HL-60 (cell line): ENCODE results near the gene PNISR.

ENCODE experiments used
- DNase-seq, 2 experiments: peaks; one replicate each; pipeline ENCODE4 v3.0.0-alpha.2; 2010 to 2020; ENCODE audit warnings: low read depth in 1 of 2, low spot score in 1 of 2
- H3K27ac ChIP-seq: fragments of 250-450 bp; sonication (Bioruptor Pico); replicated peaks from 2 replicates; pipeline ENCODE4 v1.5.1; 2020; ENCODE audit warnings: mild to moderate bottlenecking, moderate library complexity
- H3K27me3 ChIP-seq: fragments of 250-450 bp; sonication (Bioruptor Pico); 2 replicates; pipeline ENCODE4 v1.5.1; 2021; ENCODE audit warnings: mild to moderate bottlenecking, moderate library complexity; ENCODE audit not compliant: insufficient read depth, poor library complexity, severe bottlenecking
- H3K4me3 ChIP-seq: replicated peaks from 2 replicates; pipeline ENCODE4 v1.5.1; 2011; ENCODE audit warnings: mild to moderate bottlenecking, control low read depth, low read length; ENCODE audit not compliant: insufficient read depth
- CTCF ChIP-seq: IDR thresholded peaks from one replicate; pipeline ENCODE4 v1.5.1; 2011; ENCODE audit warnings: low read length, control low read depth, inconsistent platforms; ENCODE audit not compliant: insufficient read depth
- GABPA ChIP-seq: IDR thresholded peaks from 2 replicates; pipeline ENCODE4 v1.6.1; 2012; ENCODE audit warnings: low read depth
- POLR2AphosphoS5 ChIP-seq: IDR thresholded peaks from 2 replicates; pipeline ENCODE4 v1.6.1; 2012; ENCODE audit warnings: low read depth
- REST ChIP-seq: IDR thresholded peaks from 2 replicates; pipeline ENCODE4 v1.6.1; 2012; ENCODE audit warnings: low read depth; ENCODE audit not compliant: insufficient replicate concordance
- SPI1 ChIP-seq: IDR thresholded peaks from 2 replicates; pipeline ENCODE4 v1.6.1; 2012; ENCODE audit warnings: low read depth, mild to moderate bottlenecking, borderline replicate concordance

Gene PNISR

DNA sequence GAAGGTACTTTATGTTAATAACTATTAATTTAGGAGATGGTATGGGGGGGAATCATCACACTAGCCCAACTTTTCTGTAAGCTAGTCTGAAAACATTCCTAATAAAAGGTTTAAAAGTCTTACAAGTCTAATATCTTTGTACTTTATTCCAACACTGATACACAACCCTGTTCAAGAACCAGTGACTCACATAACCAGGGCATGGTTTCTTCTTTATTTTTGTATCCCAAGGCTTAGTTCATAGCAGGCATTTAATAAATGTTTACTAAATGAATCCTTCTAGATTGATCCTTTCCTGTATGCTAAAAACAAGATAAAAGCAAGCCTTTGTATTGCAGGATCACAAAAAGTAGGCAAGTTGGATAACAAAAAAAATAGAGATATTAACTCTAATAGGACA, 9.7 kb downstream of the PNISR start:
- no peak for DNase-seq
- H3K27me3 ChIP-seq, result no peaks in the 10 kb centered on the region
- no peak overlapping the region for H3K4me3 ChIP-seq
- no peak overlapping the region for H3K27ac ChIP-seq
- TF ChIP-seq SPI1, result no peak
- TF ChIP-seq POLR2AphosphoS5, result no peak
- TF ChIP-seq REST, result no peak
- TF ChIP-seq GABPA, result no peak
- TF ChIP-seq CTCF, result no peak

- no peaks in the 10 kb centered on the region for H3K27me3 ChIP-seq
- no peak overlapping the region for H3K4me3 ChIP-seq
- no peak overlapping the region for H3K27ac ChIP-seq
- DNase-seq, result no peak
- TF ChIP-seq GABPA (no peak), REST (no peak), SPI1 (no peak), CTCF (no peak), POLR2AphosphoS5 (no peak)
Measured at GRCh38 chr6:99412065-99412464, 13.0 kb downstream of the PNISR start.

GRCh38 chr6:99409672-99410071, 15.4 kb downstream of the PNISR start:
- DNase-seq, result no peak
- TF ChIP-seq CTCF, result no peak
- no peak for TF ChIP-seq GABPA
- TF ChIP-seq POLR2AphosphoS5, result no peak
- Histone ChIP-seq H3K4me3 (no peak overlapping the region), H3K27ac (no peak overlapping the region), H3K27me3 (no peaks in the 10 kb centered on the region)

DNA sequence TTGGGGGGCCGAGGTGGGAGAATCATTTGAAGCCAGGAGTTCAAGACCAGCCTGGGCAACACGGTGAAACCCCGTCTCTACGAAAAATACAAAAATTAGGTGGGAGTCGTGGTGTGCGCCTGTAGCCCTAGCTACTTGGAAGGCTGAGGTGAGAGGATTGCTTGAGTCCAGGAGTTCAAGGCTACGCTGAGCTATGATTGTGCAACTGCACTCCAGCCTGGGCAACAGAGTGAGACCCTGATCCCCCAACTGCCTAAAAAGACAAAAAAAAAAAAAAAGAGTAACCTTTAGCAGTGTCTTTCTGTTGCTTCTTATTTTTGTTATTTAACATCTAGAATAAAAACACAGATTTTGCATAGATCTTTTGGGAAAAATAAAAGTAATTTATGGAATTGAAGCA, 18.0 kb downstream of the PNISR start:
- no peak overlapping the region for H3K27ac ChIP-seq
- H3K4me3 ChIP-seq, result no peak overlapping the region
- DNase-seq, result no peak
- no peaks in the 10 kb centered on the region for H3K27me3 ChIP-seq
- no peak for TF ChIP-seq REST
- no peak for TF ChIP-seq POLR2AphosphoS5
- TF ChIP-seq CTCF, result no peak
- no peak for TF ChIP-seq SPI1
- no peak for TF ChIP-seq GABPA
